NT2/D1 (cell line): Measurements from ENCODE around the gene TKT.

Experiments used
- SUZ12 ChIP-seq: IDR thresholded peaks from 2 replicates; pipeline ENCODE4 v1.6.1; 2011; ENCODE audit not compliant: insufficient read length, insufficient read depth; ENCODE audit errors: extremely low read depth
- YY1 ChIP-seq: IDR thresholded peaks from 2 replicates; pipeline ENCODE4 v1.6.1; 2011; ENCODE audit not compliant: insufficient read length, insufficient read depth
- ZNF274 ChIP-seq: IDR thresholded peaks from 2 replicates; pipeline ENCODE4 v1.6.1; 2011; ENCODE audit warnings: mild to moderate bottlenecking, low read depth, low read length

DNA sequence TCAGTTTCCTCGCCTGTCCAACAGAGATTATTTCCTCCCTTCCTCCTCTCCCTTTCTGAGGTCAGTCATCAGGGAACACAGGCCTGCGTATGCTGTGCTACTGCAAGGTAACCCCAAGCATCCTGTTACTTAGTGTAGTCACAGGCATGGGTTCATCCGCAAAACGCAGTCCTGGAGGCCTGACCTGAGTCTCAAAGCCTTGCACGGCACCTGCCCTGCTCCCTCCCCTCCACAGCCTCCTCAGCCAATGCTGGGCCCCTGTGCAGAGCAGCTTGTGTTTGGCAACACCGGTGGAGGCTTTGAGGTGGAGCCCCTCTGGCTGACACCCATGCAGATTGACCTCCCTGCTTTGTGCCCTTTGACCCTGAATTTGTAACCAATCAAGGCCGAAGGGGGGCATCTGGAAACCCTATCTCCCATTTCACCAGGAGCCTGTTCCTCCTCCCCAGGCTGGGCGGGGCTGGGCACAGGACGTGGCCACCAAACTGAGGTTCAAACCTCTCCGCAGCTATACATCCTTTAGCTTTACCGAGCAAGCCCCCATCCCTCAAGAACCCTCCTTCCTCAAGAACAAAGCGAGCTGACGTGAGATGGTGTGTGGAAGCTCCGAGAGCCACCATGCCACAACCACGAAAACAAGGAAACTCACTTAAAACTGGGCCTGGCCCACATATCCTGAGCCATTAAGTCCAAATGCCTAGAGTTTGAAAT lies 21.5 kb downstream of the TKT start:
- TF ChIP-seq ZNF274 (no peak), YY1 (no peak), SUZ12 (no peak)
